ENCODE data around the gene VCPKMT.
A peak's percentile ranks its signal among the peaks of the same experiment; 100 is the strongest.

Gene VCPKMT

GRCh38 chr14:50063876-50064420 is 52.4 kb downstream of the VCPKMT start:
- no peak for DNase-seq

DNA sequence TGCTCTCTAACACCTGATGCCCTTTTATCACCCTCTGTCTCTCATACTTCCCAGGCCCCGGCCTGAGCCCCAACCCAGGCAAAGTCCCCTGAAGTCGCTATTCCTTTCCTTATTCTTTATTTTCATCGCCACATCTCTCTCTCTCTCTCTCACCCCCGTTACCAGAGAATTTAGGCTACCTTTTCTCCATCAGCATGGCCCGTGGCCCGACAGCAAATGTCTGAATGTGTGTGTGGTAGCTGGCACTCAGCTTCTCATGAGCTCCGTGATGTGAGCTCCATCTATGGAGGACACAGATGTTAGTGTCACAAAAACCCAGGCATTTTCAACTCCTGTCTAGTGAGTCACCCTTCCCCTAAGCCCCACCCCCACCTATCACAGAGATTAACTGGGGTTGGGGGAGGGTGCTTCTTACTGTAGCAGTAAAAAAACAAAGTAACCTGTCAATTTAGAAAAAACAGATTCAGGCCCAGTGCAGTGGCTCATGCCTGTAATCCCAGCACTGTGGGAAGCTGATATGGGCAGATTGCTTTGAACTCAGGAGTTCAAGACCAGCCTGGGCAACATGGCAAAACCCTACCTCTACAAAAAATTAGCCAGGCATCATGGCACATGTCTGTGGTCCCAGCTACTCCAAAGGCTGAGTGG is 53.8 kb downstream of the VCPKMT start:
- peak; percentile 85 for DNase-seq

DNA sequence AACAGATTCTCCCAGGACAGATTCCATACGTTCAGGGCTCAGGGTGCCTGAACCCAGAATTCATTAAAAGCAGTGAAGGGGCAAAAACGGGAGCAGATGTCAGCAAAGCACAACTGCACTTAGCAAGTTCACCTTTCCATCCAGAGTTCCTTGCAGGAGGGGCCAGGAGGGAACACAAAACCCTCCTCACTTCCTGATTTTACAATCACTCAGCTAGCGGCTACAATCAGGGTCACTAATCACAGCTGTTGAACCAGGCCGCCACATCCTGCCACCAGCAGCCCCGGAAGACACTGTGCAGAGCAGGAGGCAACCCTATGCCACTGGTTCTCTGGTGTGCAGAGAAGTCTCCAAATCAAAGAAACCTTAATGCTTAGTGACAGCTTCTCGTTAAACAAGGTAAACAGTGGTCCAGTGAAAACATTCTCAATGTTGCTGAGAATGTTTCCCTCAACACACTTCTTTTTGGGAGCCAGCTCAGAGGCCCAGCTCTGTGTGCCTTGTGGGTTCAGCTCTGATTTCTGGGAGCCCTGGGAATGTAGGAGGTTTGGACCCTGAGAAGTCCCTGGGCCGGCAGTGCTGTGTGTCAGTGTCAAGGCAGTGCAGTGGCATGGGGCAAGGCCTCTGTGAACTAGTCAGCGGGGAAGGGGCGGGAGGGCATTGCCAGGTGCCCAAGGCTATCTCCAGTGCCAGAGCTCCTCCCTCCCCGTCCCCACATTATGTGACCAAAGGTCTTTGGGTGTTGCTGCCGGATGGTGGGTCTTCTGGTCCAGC is 54.5 kb downstream of the VCPKMT start:
- peak; percentile 77 for DNase-seq

- DNase-seq = peak; percentile 25
Measured at GRCh38 chr14:50060871-50061663, 55.3 kb downstream of the VCPKMT start.

DNA sequence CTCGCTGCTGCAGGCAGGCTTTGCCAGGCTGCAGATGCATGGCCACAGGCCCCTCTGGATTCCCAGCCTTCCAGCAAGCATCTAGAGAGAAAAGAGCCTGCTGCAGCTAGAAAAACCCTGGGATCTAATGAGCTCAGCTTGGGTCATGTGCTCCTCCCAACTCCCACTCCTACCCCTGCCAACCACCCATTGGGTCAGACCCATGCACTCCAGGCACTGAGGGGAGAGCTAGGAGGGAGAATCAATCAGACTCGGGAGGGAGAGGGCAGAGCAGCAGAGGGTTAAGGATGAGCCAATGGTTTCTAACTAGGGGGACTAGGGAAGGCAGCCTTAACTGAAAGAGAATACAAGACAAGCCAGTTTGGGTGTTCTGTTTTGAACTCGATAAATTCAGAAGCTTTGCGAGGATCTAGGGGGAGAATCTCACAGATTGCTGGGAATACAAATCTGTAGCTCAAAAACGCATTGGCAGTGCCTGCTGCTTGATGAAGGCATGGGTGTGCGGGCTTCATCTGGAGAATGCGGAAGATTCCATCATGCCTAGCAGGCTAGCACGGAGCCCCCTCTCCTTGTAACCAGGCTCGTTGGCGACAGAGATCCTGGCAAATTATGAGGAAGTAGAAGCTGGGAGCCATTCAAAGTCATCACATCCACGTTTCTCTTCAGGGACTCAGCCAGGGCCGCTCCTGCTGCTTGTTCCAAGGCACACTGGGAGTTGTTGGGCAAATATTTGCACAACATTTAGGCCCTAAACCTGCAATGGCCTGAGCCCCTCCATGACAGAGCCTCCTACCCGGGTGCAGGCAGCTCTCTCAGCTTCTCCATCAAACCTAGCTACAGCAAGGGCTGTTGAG is 56.4 kb downstream of the VCPKMT start:
- no peak for DNase-seq
